Stimulated activated CD4-positive, alpha-beta T cell treated with anti-CD3 and anti-CD28 coated beads, Interleukin-1b, Interleukin-23, amount 100 ng/mL, for 4 hours (primary cell): ENCODE data around the gene FIS1.
"Not testable (repeated sequence)": the region's sequence is repeated elsewhere in the genome, so short reads cannot be mapped to it uniquely, and the experiment has no call there.

Experiments
- DNase-seq, 2 donors: peaks; one replicate each; pipeline ENCODE4 v3.0.0-alpha.2; 2020; ENCODE audit warnings: low read depth in 2 of 2

Gene FIS1

GRCh38 chr7:101258243-101258731, 13.4 kb upstream of the FIS1 start:
- DNase-seq: no peak

- no peak for DNase-seq
Measured at GRCh38 chr7:101255796-101256195, 10.9 kb upstream of the FIS1 start.

DNA sequence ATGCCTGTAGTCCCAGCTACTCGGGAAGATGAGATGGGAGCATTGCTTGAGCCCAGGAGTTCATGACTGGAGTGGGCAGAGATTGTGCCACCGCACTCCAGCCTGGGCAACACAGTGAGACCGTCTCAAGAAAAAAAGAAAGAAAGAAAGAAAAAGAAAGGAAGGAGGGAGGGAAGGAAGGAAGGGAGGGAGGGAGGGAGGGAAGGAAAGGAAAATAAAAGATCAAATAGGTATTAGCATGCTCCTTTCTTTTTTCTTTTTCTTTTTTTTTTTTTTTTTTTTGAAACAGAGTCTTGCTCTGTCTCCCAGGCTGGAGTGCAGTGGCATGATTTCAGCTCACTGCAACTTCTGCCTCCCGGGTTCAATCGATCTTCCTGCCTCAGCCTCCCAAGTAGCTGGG, 8.3 kb upstream of the FIS1 start:
- not testable (repeated sequence) for DNase-seq

GRCh38 chr7:101251871-101252659, 7.2 kb upstream of the FIS1 start:
- peak; percentile 97 to 99 for DNase-seq

GRCh38 chr7:101250324-101250723, 5.4 kb upstream of the FIS1 start:
- DNase-seq: no peak

GRCh38 chr7:101248276-101248675, 3.4 kb upstream of the FIS1 start:
- DNase-seq: no peak

GRCh38 chr7:101245147-101245668, 327 bp upstream of the FIS1 start:
- no peak for DNase-seq

DNA sequence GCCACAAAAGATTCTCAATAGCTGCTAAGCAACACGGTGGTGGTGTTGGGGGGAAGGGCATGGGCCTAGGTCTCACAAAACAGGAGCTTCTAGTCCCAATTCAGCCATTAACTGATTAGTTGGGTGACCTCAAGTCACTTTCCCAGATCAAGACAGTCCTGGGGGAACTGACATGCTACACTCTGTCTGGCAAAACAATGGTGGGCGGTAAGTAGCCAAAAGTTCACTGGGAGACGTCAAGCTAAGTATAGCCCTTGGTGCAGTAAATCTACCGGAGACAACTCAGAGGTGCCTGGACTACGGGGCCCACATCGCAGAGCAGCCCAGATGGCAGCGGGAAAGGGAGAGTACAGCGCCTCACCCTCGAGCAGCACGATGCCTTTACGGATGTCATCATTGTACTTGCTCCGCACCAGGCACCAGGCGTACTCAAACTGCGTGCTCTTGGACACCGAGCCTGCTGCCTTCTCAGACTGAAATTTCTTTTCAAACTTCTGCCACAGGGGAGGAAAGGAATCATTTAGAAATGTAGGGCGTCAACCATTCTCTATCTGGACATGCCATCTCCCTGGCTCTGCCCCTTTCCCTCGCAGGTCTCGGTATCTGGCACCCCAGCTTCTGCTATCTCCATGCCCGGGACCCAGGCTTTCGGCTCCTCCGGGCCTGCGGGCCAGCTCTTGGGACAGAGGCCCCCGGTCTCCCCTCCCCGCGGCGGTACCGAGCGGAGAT, 1.1 kb downstream of the FIS1 start:
- DNase-seq: no peak

GRCh38 chr7:101241443-101242349, 3.2 kb downstream of the FIS1 start:
- no peak for DNase-seq

DNA sequence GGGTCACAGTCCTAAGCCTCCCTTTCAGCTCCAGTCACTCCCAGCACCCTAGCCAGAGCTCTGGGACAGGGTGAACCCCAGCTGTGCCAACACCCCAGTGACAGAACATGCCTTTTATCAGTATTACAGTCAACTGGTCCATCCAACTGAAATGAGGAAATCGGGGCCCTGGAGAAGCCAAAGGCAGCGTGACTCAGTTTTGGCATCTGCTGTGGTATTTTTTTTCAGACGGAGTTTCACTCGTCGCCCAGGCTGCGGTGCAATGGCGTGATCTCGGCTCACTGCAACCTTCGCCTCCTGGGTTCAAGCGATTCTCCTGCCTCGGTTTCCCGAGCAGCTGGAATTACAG, 3.9 kb downstream of the FIS1 start:
- DNase-seq: no peak

DNA sequence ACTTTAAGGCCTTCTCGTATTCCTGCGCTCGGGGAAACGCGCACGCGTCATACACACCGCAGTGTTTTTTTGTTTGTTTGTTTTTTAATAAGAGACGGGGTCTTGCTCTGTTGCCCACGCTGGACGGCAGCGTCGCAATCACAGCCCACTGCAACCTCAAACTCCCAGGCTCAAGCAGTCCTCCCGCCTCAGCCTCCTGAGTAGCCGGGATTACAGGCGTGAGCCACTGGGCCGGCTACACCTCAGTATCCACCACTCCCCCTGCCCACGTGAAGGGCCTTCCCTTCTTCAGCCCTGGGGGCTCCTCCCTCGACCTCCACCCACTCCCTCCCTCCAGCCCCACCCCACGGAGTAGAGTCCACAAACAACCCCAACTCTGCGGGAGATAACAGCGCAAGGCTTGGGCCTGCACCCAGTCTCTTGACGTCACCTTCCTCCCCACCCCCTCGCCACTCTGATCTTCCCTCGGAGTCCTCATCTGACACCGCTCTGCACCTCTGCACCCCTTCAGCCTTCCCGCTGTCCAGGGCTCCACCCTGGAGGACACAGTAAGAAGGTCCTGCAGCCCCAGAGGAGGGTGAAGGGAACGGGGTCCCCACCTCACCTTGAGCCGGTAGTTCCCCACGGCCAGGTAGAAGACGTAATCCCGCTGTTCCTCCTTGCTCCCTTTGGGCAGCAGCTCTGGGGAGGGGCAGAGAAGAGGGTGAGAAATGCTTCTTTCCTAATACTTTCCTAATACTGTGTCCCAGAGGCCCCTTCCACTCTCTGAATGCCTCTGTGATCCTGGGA, 4.5 kb downstream of the FIS1 start:
- DNase-seq: no peak

GRCh38 chr7:101239951-101240220, 5.0 kb downstream of the FIS1 start:
- no peak for DNase-seq

DNA sequence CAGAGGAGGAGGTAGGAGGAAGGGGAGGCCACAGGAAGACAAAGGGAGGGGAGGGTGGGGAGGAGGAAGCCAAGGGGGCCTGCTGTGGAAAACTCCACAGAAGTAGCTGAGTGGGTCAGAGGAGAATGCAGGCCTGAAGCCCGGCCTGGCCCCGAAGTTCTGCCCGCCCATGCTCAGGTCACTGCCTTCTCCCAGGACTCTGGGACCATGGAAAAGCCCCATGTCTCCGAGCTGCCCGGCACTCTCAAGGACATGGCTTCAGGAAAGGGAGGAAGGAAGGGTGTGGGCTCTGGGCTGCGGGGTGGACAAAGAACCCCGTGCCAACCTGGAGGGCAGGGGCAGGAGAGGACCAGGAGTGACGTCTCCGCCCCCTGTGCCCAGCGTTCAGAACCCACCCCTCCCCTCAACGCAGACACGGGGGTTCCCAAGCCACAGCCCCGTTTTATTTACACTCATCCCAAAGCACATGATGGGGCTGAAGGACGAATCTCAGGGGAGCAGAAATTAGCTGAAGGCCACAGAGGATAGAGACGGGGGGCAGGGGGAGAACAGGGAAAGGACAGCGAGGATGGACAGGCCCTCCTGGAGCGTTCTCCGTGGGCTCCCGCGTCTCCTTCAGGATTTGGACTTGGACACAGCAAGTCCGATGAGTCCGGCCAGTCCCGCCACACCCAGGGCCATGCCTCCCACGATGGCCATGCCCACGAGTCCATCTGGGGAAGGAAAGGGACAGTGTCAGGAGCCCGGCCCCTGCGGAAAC, 5.5 kb downstream of the FIS1 start:
- DNase-seq: no peak

- no peak for DNase-seq
Measured at GRCh38 chr7:101238226-101239182, 6.4 kb downstream of the FIS1 start.

DNA sequence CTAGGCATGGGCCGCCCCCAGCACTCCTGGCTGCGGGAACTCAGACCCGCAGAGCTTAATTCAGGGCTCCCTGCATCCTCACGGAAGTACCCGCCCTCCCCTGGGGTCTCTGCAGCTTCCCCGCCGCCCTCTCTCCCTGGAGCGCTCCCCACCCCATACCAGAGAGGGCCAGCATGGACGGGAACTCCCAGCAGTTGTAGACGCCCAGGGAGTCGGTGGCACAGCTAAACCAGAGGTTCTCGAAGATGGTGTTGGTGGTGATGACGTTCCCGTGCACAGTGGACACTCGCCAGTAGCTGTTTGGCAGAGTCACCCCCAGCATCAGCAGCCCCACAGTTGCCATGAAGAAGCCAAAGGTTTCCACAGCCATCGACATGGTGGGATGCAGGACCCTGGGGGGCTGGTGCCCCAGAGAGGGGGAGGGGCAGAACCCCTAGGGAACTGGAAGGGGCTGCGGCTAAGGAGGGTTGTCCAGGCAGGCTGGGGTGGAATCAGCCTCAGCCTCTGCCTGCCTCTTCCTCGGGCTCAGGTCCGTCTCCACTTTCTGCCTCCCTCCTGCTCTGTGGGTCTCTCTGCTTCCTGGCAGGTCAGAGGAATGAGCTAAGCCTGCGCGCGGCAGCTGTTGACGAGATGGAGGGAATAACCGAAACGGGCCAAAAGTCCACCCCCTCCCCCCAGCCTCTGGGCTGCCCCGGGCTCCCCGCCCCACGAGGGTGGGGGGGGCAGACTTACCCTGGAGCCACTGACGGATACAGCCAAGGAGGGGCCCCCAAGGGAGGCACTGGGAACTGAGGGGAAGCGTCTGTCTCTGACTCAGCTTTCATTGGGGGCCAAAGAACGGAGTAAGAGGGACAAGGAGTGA, 7.4 kb downstream of the FIS1 start, which contains the start of gene CLDN15:
Gene CLDN15, minus strand, starts transcription at position 597 of the 862 bp plus-strand sequence. Its CDS starts 221 bp downstream, at position 376.
- no peak for DNase-seq

GRCh38 chr7:101236292-101236835, 8.5 kb downstream of the FIS1 start:
- no peak for DNase-seq

- DNase-seq: no peak
Measured at GRCh38 chr7:101235522-101235921, 9.4 kb downstream of the FIS1 start.

DNA sequence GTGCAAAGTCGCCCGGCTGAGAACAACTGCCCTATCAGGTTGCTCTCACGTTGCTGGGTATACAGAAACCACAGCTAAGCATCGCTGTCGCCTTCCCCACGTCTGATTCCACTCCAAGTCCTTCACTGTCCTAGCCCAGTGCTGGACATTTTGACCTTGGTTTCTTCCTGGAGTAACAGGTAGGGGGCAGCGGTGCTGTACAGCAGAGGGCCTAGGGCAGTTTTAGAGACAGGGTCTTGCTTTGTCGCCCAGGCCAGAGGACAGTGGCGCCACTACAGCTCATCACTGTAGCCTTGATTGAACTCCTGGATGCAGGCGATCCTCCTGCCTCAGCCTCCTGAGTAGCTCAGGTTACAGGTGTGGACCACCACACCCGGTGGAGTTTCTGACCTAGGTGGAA, 9.8 kb downstream of the FIS1 start:
- no peak for DNase-seq
